ENCODE data around the gene KCND3.

DNA sequence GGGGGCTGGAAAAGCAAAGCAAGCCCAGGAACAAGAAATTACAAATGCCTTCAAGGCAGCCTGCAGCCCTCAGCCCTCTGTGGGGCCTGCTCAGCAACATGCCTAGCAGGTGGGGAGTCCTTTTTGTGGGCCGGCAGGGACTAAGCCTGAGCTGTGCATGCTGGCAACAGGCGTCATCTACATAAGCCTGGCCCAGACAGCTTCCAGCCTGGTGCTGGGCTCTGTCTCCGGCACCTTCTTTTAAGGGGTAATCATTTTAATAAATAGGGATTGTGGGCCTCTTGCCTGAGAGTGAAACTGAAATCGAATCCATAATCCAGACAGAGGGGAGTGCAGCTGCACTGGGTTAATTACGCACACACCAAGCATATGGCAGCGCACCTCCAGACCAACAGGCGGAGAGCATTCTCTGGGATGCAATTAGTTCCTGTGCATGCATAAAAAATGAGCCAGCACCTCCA is 137.2 kb downstream of the KCND3 start:
- TF ChIP-seq, protein P1, sequence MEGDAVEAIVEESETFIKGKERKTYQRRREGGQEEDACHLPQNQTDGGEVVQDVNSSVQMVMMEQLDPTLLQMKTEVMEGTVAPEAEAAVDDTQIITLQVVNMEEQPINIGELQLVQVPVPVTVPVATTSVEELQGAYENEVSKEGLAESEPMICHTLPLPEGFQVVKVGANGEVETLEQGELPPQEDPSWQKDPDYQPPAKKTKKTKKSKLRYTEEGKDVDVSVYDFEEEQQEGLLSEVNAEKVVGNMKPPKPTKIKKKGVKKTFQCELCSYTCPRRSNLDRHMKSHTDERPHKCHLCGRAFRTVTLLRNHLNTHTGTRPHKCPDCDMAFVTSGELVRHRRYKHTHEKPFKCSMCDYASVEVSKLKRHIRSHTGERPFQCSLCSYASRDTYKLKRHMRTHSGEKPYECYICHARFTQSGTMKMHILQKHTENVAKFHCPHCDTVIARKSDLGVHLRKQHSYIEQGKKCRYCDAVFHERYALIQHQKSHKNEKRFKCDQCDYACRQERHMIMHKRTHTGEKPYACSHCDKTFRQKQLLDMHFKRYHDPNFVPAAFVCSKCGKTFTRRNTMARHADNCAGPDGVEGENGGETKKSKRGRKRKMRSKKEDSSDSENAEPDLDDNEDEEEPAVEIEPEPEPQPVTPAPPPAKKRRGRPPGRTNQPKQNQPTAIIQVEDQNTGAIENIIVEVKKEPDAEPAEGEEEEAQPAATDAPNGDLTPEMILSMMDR (conservative IDR thresholded peaks at IDR 0.05), result no peak
- no peak for TF ChIP-seq ZFX (IDR thresholded peaks at IDR 0.05)
